ENCODE measurements around the gene PMF1.

DNA sequence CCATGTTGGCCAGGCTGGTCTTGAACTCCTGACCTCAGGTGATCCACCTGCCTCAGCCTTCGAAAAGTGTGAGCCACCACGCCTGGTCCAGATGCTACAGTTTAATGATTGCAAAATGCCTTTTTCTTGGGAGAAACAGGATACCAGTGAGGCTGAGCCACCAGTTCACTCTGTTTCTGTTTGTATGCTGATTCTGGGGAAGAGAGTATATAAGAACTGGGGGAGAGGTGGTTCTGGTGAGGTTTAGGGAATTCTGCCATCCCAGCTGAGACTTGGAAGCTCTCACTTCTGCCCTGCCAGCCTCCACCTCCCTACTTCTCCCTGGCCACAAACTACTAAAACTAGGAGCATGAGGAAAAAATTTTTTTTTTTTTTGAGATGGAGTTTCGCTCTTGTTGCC lies 8.1 kb upstream of the PMF1 start:
- TF ChIP-seq, protein P1, sequence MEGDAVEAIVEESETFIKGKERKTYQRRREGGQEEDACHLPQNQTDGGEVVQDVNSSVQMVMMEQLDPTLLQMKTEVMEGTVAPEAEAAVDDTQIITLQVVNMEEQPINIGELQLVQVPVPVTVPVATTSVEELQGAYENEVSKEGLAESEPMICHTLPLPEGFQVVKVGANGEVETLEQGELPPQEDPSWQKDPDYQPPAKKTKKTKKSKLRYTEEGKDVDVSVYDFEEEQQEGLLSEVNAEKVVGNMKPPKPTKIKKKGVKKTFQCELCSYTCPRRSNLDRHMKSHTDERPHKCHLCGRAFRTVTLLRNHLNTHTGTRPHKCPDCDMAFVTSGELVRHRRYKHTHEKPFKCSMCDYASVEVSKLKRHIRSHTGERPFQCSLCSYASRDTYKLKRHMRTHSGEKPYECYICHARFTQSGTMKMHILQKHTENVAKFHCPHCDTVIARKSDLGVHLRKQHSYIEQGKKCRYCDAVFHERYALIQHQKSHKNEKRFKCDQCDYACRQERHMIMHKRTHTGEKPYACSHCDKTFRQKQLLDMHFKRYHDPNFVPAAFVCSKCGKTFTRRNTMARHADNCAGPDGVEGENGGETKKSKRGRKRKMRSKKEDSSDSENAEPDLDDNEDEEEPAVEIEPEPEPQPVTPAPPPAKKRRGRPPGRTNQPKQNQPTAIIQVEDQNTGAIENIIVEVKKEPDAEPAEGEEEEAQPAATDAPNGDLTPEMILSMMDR (conservative IDR thresholded peaks at IDR 0.05), result no peak
- no peak for TF ChIP-seq EZH2 (IDR thresholded peaks at IDR 0.05; ENCODE audit: low read depth)
